Measurements from ENCODE around the gene ASPHD2.

ASPHD2 gene

GRCh38 chr22:26409719-26410335, 19.2 kb upstream of the ASPHD2 start:
- H3K9me3 ChIP-seq: no peaks in the 10 kb centered on the region
- no peak for DNase-seq
- H3K4me3 ChIP-seq: no peak overlapping the region
- H3K27me3 ChIP-seq: peaks cover 0 to 39% of the 10 kb centered on the region in 2 donors
- intact Hi-C loops (cut with DNase I; ENCODE audit: low total_unique reads): no loop called here
- no peaks in the 10 kb centered on the region for H3K36me3 ChIP-seq
- H3K27ac ChIP-seq: no peak overlapping the region
- no peak for TF ChIP-seq CTCF (IDR thresholded peaks at IDR 0.05)
- H3K4me1 ChIP-seq: no peaks in the 10 kb centered on the region

DNA sequence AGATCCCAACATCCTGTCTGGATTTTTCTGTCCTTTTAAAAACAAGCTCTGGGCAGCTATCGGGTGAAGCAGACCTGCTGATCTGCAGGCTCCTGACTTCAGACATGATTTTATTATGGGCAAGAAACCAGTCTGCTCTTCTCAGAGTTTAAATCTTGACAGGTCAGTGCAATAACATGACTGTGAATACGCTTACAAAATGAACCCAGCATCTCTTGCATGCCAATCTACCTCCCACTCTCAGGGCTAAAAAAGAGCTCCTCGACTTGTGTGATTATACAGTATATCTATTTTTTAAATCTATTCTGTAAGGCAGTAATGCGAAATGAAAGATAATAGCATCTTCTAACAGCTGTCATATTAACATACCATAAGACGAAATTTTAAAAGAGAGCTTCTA, 18.7 kb upstream of the ASPHD2 start:
- H3K27me3 ChIP-seq: peaks cover 0 to 40% of the 10 kb centered on the region in 2 donors
- H3K36me3 ChIP-seq: no peaks in the 10 kb centered on the region
- H3K4me3 ChIP-seq: no peak overlapping the region
- H3K27ac ChIP-seq: no peak overlapping the region
- DNase-seq: no peak
- no peaks in the 10 kb centered on the region for H3K9me3 ChIP-seq
- no peak for TF ChIP-seq CTCF (IDR thresholded peaks at IDR 0.05)
- intact Hi-C loops (cut with DNase I; ENCODE audit: low total_unique reads): no loop called here
- H3K4me1 ChIP-seq: no peaks in the 10 kb centered on the region

- intact Hi-C loops (cut with DNase I; ENCODE audit: low total_unique reads): no loop called here
Observed at GRCh38 chr22:26414347-26414746, 14.7 kb upstream of the ASPHD2 start.

GRCh38 chr22:26416256-26416655, 12.8 kb upstream of the ASPHD2 start:
- no peak for DNase-seq
- H3K27ac ChIP-seq: no peak overlapping the region
- intact Hi-C loops (cut with DNase I; ENCODE audit: low total_unique reads): no loop called here

More at GRCh38 chr22:26414347-26414746, 14.7 kb upstream of the ASPHD2 start:
- DNase-seq: no peak
- no peaks in the 10 kb centered on the region for H3K4me1 ChIP-seq
- no peak overlapping the region for H3K27ac ChIP-seq
- no peak for TF ChIP-seq CTCF (IDR thresholded peaks at IDR 0.05)
- no peaks in the 10 kb centered on the region for H3K36me3 ChIP-seq
- no peaks in the 10 kb centered on the region for H3K9me3 ChIP-seq
- H3K27me3 ChIP-seq: peaks cover 0 to 49% of the 10 kb centered on the region in 2 donors
- H3K4me3 ChIP-seq: no peak overlapping the region

GRCh38 chr22:26416670-26417276, 12.3 kb upstream of the ASPHD2 start:
- no peak for TF ChIP-seq CTCF (IDR thresholded peaks at IDR 0.05)
- no peak for DNase-seq
- intact Hi-C loops (cut with DNase I; ENCODE audit: low total_unique reads): no loop called here

More at GRCh38 chr22:26416256-26416655, 12.8 kb upstream of the ASPHD2 start:
- H3K4me3 ChIP-seq: no peak overlapping the region
- H3K9me3 ChIP-seq: no peaks in the 10 kb centered on the region
- no peaks in the 10 kb centered on the region for H3K4me1 ChIP-seq
- H3K36me3 ChIP-seq: no peaks in the 10 kb centered on the region
- peaks cover 0 to 42% of the 10 kb centered on the region in 2 donors for H3K27me3 ChIP-seq
- TF ChIP-seq CTCF (IDR thresholded peaks at IDR 0.05): no peak

More at GRCh38 chr22:26416670-26417276, 12.3 kb upstream of the ASPHD2 start:
- Histone ChIP-seq H3K36me3 (no peaks in the 10 kb centered on the region), H3K9me3 (no peaks in the 10 kb centered on the region), H3K4me1 (no peaks in the 10 kb centered on the region), H3K27me3 (peaks cover 0 to 40% of the 10 kb centered on the region in 2 donors), H3K27ac (no peak overlapping the region), H3K4me3 (no peak overlapping the region)
